GM18502 (cell line): ENCODE measurements around the gene STARD13.

Experiments
- ATAC-seq: cut with Tn5 transposase; IDR thresholded peaks from one replicate; pipeline ENCODE4 v1.9.1; 2021; ENCODE audit warnings: mild to moderate bottlenecking; ENCODE audit not compliant: unreplicated experiment, poor library complexity

Gene STARD13

DNA sequence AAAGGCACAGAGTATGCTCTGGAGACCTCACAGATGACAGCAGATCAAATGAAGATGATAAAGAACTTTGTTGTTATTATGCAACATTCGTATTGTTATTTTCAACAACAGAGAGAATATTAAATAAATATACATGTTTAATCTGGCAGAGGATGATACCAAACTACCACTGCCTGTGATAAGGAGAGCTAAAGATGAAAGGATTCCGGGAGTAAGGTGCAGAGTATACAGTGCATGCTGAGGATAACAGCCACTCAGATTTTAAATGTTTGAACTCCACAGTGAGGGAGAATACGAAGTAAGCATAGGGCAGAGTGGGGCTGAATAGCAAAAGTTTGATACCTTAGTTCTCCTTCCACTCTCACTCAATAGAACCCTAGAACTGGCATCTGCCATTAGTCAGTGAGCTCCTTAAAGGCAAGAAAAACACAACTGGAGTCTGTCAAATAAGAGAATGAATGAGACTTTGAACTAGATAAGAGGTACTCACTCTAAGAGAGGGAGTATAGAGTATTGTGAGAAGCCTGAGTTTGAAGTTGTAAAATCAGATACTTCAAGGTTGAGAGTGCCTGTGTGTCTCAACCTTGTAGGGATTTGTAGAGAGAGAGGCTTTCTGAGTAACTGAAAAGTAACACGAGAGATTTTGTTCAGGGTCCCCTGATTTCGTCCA lies 78.5 kb downstream of the STARD13 start:
- no peak for ATAC-seq

DNA sequence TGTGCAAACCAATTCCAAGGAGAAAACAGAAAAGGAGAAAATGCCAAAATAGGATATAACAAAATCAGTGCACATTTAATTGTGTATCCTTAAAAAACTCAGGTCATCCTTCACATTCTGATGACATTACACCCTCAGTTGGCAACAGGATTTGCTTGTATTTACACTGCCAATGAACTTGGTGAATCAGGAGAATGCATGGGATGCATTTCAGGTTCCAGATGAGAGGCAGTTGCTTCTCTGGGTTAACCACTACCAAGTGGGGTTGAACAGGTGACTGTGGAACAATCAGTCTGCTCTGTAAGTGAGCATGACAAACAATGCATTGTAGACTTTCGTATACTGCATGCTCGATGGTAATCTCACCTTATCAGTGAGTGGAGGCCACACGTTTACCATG lies 79.1 kb downstream of the STARD13 start:
- ATAC-seq, result no peak

DNA sequence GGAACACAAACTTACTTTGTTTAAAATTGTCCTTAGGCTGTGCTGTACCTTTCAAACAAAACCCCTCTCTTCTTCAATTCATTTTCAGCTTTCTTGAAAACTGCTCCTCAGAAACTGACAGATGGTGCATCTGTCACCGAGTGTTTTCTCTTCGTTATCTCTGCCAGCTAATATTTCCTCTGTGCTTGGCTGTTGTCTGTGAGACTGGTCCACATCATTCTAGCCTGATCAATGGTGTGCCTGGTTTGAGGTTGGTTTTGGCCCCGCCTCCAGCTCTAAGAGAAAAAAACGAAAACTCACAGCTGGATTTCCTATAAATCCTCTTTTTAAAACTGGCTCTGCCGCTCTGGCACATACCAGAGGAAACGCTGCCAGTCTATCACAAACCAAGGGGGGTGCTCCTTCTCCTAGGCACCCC lies 79.7 kb downstream of the STARD13 start:
- ATAC-seq, result no peak

DNA sequence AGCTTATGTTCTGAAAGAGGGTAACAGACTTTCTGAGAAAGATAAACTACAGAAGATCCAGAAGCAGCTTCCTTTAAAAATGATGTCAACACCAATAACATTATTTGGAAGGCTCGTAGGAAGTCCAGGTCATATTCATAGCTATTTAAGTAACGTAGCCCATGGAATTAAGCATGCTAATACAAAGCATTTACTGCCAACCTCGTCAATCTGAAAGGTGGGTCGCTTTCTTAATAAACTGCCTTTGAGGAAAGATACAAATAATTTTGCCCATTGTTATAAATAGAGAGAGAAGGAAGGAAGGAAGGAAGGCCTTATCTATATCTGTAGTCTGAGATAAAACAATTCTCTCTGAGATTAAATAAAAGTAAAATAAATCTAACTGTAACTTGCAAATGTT lies 80.3 kb downstream of the STARD13 start:
- ATAC-seq, result no peak

DNA sequence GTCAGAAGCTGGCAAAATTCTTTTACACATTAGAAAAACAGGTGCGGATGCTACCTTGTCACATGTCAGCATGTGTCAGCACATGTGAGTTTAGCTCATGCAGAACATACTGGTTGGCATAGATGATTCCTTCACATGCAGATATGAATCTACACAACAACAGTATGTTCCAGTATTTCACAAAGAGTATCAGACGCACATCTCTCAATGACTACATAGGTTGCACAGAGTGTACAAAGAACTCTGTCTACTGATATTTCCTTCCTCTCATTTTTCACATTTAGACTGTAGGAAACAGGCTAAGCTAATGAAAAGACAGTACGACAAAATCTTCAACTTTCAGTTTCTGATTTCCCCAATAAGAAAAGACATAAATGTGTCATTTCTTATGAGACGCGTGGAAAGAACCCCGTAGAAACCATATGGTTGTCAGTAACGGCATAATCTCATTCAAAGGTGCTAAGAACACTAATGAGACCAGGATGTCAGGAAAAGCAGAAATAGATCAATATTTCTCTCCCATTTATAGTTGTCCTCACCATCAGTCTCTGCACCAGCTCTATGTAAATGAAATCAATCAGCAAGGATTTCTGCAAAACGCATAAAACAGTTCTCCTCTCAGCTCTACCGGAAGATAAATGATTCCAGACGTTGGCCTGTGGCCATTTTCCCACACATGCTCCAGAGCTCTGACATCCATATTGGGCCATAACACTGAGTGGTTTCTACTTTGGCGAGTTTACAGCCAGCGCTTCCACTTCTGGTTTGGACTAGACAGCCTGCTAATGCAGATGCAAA lies 81.2 kb downstream of the STARD13 start:
- no peak for ATAC-seq

DNA sequence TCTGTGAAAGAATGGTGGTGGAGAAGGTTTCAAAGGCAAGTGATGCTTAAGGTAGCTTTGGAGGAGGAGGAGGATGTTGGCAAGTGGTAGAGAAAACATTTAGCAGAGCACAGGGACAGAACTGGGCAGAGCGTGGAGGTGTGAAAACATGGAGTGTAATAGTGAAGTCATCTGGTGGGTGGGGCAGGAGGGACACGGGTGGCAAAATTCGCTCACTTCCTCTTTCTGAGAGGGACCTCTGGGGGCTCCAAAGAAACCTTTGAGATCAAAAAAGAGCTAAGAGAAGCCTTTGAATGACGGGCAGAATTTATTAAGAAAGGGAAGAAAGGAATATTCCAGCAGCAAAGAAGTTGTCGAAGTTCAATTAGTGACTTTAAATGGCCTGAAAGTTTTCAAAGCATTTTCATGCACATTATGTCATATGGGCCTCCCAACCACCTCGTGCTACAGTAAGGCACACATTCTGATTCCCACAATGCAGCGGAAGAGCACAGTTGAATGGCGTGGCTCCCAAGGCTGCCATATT lies 82.8 kb downstream of the STARD13 start:
- no peak for ATAC-seq

DNA sequence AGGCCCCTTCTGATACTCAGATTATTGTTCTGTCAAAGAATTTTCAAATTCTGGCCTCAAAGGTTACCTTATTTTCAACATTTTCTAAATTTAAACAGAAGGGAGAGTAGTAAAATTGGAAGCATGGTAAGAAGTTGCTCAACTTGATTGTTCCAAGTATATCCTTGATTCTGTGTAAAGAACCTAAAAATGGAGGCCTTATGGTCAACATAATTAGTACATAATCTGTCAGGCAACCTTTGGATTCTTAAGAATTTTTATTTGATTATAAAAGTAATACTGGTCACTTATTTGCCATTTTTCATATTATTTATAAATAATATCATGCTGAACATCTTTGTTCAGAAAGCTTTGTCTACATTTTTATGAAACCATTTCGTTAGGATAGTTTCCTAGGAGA lies 83.9 kb downstream of the STARD13 start:
- no peak for ATAC-seq

DNA sequence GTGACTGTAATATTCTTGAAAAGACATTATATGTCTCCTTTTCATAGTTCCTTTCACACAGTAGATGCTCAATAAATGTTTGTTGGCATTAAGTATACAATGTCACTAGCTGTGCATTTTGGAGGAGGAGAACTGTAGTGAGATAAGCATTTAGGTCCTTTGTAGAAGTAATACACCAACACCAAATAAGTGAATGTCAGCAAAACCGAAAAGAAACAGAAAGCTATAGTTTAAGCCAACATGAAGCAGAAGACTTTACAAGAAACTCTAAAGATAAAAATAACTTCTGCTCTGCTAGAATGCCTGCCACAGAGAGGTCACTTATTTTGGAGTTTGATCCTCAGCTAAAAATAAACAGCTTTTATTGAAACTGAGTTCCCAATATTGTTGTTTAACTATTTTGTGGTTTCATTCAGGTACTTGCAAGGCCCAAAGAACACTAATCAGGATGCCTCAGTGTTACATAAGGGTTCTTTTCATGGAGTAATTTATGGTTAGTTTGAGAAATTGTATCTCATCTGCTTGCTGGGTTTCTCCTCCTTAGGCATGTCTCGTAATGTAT lies 86.2 kb downstream of the STARD13 start:
- ATAC-seq, result no peak

DNA sequence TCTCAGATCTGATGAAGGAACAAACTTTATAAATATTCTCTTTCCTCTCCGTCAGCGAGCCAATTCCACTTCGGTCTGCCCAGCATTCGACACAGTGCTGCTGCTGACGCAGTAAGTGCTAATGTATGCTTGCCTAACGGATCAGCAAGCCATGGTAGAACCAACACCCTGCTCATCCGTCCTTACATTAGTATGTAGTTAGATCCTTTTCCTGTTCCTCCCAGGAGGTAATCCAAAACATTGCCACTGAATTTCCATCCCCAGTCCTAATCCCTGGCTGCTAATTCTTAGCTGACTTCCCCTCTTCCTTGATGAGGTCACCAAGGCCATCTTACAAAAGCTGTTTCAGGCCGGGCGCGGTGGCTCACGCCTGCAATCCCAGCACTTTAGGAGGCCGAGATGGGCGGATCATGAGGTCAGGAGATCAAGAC lies 88.0 kb downstream of the STARD13 start:
- no peak for ATAC-seq

DNA sequence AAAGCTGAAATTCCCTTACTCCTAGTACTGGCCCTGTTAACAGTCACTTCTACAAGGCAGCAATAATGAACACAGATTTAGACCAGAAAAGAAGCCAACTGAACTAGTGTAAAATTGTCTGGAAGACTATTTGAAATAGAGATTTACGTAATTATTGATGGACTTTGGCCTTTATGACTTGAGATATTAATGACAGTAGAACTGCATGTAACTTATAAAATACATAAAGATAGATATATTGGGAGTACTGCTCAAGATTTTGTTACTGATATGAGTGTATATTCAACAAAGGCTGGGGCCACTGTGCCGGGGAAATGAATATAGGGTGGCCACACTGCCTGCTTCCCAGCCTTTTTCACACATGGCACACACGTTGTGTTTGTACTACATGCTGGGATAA lies 88.8 kb downstream of the STARD13 start:
- ATAC-seq, result no peak

DNA sequence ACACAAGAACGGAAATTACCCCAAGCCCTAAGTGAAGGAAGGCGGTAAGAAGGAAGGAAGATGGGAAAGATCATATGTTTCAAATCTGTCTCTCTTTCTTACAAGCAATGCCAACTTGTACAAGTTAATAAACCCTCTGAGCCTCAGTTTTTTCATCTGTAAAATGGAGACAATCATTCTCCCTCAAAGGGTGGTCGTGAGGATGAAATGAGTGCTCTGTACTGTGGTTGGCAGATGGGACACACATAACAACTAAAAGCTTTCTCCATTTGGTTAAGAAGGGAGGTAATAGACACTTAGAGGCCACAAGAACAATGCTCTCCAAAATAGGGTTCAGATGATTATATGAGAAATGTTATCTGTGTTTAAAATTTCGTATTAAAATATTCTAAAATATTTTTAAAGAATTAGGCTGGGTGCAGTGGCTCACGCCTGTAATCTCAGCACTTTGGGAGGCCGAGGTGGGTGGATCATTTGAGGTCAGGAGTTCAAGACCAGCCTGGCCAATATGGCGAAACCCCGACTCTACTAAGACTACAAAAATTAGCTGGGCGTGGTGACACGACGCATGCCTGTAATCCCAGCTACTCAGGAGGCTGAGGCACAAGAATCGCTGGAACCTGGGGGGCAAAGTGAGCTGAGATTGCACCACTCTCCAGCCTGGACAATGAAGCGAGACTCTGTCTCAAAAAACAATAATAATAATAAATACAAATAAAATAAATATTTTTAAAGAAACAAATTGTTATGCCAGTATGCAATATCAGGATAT lies 89.7 kb downstream of the STARD13 start:
- no peak for ATAC-seq

DNA sequence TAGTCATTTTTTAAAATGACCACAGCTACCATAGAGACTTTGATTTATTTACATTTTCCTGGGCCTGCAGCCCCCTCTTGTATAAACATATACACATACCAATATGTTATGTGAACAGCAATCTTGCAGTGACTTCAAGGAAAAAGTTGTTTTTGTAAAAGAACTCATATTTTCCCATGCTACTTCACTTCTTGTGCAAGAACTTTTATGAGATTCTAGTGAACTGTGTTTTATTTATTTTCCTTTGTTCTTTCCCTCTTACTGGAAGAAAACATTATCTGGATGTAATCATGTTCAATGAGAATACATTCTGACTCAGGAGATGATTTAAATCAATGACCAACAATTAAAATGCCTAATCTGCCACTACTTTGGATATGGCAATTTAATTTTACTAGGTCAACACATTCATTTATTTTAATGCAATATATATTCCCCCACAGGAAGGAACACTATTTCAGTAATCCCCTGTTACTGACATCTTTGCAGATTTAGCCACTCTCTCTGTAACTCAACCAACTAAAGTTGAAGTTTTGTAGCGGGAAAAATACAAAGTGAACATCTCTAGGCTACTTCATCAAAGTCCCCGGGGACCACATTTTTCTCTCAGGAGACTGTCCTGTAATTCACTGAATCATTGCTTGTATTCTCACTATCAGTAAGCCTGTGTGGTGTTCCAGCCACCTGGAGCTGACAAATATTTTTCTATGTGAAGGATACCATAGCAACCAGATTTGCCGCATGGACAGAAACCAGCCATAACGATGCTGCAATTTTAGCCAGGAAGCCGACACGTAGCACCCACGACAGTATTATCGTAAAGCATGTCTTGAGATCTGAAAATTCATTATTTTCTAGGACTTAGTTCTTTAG lies 90.5 kb downstream of the STARD13 start:
- peak; percentile 91 for ATAC-seq

DNA sequence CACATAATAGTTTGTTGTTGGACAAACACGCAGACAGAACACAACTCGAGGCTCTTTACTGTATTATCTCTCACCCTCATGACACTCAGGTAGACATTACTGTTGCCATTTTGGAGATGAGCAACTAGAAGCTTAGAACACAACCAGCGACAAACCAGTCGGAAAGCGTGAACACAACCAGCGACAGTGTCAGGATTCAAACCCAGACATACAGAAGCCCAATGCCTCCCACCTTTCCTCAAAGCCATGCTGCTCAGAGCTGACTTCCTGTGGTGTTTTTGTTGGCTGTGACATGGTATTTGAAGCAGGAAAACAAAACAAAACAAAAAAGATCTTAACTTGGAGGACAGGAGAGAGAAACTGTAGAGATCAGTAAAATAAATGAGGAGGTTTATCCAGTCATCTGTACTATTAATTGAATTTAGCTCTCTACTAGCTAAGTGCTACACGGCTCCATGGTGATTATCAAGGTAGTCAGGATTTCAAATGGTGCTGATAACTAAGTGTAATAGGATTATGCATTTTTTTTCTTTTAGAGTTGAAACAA lies 92.1 kb downstream of the STARD13 start:
- ATAC-seq, result no peak

DNA sequence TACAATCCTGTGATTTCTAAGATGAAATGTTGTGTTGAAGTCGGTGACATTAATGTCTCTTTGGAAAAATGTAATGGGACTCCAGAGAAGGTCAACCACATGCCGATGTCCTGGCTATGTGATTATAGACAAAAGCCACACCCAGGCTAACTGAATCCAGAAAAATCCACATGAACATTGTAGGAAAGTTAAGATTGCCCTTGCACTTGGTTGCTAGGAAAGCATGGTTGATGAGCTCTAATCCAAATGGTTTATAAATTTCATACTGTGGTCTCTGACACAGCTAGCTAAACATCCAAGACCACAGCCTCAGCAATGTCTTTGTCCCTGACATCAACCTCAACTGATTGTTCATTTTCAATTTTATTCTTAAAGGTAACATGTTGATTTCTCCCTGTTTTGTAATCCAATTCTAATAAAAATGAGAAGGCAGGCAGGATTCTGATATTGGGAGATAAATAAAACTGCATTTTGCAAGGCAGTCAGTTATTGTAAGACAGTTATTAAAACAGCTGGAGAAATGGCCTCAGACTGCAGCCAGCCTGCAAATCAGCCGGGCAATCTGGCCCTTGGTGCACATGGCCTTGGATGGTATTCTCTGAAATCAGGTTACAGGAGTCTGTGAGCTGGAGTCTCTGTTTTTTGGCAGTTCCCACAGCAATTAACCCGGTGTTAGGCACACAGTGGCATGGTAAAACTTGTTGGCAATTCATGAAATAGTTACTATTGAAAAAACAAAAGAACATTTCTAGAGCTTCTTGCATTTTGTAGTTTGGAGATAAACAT lies 93.9 kb downstream of the STARD13 start:
- no peak for ATAC-seq

DNA sequence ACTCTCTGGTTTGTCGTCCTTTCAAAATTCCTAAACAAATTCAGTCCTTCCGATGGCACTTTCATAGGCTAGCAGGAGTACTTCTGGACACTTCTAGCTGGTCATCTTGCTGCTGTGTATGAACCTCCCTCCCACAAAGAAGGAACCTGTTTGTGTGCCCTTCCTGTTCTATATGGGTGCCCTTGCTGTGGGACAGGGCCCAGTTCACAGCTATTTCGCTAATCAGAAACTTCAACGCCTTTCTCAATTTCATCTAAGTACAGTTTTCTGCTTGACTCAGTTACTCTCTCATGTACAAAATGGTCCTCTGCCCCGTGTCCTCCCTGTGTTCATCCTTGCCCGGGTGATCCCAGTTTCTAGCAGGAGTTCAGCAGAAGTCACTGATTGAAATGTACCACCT lies 96.1 kb downstream of the STARD13 start:
- ATAC-seq, result no peak

DNA sequence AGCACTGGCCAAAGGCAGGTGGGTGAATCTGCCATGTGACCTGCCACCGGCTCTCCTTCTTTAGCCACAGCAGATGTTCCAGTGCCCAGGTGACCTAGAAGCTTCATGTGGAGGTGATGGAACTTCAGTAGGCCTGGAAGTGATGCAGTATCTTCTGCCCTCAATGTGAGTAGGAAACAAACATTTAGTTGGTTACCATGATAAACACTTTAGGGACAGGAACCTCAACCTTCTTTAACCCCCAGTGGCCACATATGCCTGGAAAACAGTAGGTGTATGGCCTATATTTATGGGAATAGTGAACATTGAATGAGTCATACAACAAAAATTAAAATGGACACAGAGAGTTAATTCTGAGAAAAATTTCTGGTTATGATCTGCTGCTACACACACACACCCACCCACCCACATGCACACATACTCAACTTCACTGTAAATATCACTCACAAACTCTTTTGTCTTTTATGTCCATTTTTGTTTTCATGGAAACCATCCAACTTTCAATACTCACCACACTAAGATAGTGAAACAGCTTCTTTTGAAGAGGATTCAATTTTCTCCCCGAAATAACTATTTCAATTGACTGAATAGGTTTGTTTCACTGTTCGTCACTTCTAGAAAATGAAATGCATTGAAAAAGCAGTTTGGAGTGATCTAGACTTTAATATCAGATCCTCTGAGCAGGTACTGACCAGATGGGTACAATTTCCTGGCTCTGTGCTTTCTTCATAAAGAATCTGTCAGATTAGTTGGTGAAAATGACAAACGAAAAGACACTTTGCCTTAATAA lies 97.3 kb downstream of the STARD13 start:
- peak; percentile 73 for ATAC-seq

DNA sequence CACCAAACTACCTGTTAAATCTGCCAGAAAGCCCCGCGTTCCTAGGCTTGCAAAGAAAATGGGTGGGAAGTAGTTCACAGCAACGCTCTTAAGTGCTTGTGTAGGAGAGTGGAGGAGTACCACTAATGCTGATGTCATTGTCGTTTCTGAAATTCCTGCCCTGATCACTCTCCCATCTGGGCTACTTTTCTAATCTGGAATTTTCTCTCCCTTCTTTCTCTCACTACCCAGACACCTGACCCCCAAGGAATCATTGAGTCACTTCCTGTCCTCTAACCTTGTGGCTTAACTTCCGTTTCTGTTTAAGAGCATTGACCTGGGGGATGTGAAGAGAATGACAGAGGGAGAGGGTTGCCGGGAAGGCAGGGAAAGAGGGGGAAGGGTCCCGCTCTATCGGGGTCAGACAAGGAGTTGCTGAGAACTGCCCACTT lies 98.7 kb downstream of the STARD13 start:
- no peak for ATAC-seq

DNA sequence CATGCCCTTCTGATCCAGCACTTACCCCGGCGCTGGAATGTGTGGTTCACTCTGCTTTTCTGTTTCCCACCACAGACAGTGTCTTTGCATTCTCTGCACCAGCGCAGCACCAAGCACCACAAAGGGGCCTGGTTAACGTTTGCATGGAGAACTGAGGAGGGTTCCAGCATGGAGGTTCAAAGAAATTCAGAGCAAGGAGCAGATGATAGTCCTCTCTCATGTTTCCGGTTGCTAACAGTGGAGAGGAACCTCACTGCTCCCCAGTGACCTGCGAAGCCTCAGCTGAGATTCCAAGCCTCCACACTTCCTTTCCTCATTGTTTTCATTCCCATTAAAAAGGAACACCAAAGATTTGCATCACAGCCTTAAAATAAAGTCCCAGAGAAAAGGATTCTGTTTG lies 99.7 kb downstream of the STARD13 start:
- ATAC-seq, result no peak
